SK-N-SH treated with all-trans-retinoic acid at 6 μM for 48 hours (cell line): Measurements from ENCODE around the gene TBCK.

Experiments used
- ARNTL ChIP-seq: fragments of 450-650 bp; formaldehyde crosslinking; IDR thresholded peaks from 2 replicates; pipeline ENCODE4 v1.5.0; 2020; ENCODE audit warnings: low read depth, mild to moderate bottlenecking, moderate library complexity, borderline replicate concordance
- CREB5 ChIP-seq: fragments of 250-450 bp; sonication (Bioruptor Pico); IDR thresholded peaks from 2 replicates; pipeline ENCODE4 v1.5.1; 2020; ENCODE audit warnings: low read depth, mild to moderate bottlenecking, moderate library complexity
- CSDC2 ChIP-seq: fragments of 250-450 bp; sonication (Bioruptor Pico); IDR thresholded peaks from 2 replicates; pipeline ENCODE4 v1.5.0; 2020; ENCODE audit warnings: mild to moderate bottlenecking, moderate library complexity
- CSRNP3 ChIP-seq: fragments of 250-450 bp; sonication (Bioruptor Pico); IDR thresholded peaks from 2 replicates; pipeline ENCODE4 v1.5.1; 2021; ENCODE audit warnings: mild to moderate bottlenecking, moderate library complexity
- ESRRG ChIP-seq: fragments of 250-450 bp; sonication (Bioruptor Pico); IDR thresholded peaks from 2 replicates; pipeline ENCODE4 v1.6.1; 2021; ENCODE audit warnings: mild to moderate bottlenecking
- POU6F1 ChIP-seq: fragments of 250-450 bp; sonication (Bioruptor Pico); IDR thresholded peaks from 2 replicates; pipeline ENCODE4 v1.8.0; 2021; ENCODE audit warnings: low read depth, mild to moderate bottlenecking, moderate library complexity, borderline replicate concordance
- RARB ChIP-seq: fragments of 250-450 bp; sonication (Bioruptor Pico); IDR thresholded peaks from 2 replicates; pipeline ENCODE4 v1.8.0; 2021; ENCODE audit warnings: mild to moderate bottlenecking, moderate library complexity
- ZFP30 ChIP-seq: fragments of 450-650 bp; formaldehyde crosslinking; IDR thresholded peaks from 2 replicates; pipeline ENCODE4 v1.5.0; 2022; ENCODE audit warnings: mild to moderate bottlenecking, moderate library complexity
- ZNF70 ChIP-seq: fragments of 450-650 bp; formaldehyde crosslinking; IDR thresholded peaks from 2 replicates; pipeline ENCODE4 v1.5.0; 2020; ENCODE audit warnings: mild to moderate bottlenecking, moderate library complexity

- TF ChIP-seq ZFP30 (CRISPR knock-in tag) (no peak), CSDC2 (CRISPR knock-in tag) (no peak), ESRRG (CRISPR knock-in tag) (no peak), POU6F1 (CRISPR knock-in tag) (no peak), ZNF70 (no peak), RARB (no peak), ARNTL (no peak), CSRNP3 (CRISPR knock-in tag) (no peak), CREB5 (CRISPR knock-in tag) (no peak)
Observed at GRCh38 chr4:106304632-106305031, 11.4 kb downstream of the TBCK start.
